MCF 10A (cell line): ENCODE results near the gene SLC38A6. TPM values are rescaled to one million over a fixed set of nuclear protein-coding genes. Genes with fewer than 3 reads are reported as not detected.

Experiments used
- BruUV-seq: library from RNA; stranded (reverse); fragments of 400-500 nt; replicated peaks from 2 replicates; lab custom pipeline; 2021; lab: Mats Ljungman, UMichigan
- CTCF ChIA-PET: fragments of 300-600 bp; sonication (Branson Sonifier 250); formaldehyde crosslinking; extraction: SDS; loops from one replicate; lab custom pipeline; 2021; ENCODE audit warnings: antibody characterized with exemption, inconsistent platforms; lab: Yijun Ruan, JAX
- POLR2A ChIA-PET: fragments of 300-600, 350-650 bp; sonication (Branson Sonifier 250); formaldehyde crosslinking; extraction: SDS; loops from one replicate; lab custom pipeline; 2020; ENCODE audit warnings: antibody characterized with exemption, inconsistent platforms; lab: Yijun Ruan, JAX
- DNase-seq: peaks from one replicate; pipeline ENCODE4 v3.0.0-alpha.2; 2018; ENCODE audit not compliant: unreplicated experiment
- H3K27ac Mint-ChIP-seq: one replicate; pipeline ENCODE4 v1.8.0; 2022; ENCODE audit warnings: mild to moderate bottlenecking, low read depth, mixed read lengths; ENCODE audit not compliant: unreplicated experiment
- H3K27me3 Mint-ChIP-seq: one replicate; pipeline ENCODE4 v1.8.0; 2022; ENCODE audit warnings: mixed read lengths; ENCODE audit not compliant: insufficient read depth, unreplicated experiment
- H3K36me3 Mint-ChIP-seq: one replicate; pipeline ENCODE4 v1.8.0; 2022; ENCODE audit warnings: mild to moderate bottlenecking, moderate library complexity, mixed read lengths; ENCODE audit not compliant: insufficient read depth, unreplicated experiment
- H3K4me1 Mint-ChIP-seq: one replicate; pipeline ENCODE4 v1.8.0; 2022; ENCODE audit warnings: mixed read lengths; ENCODE audit not compliant: insufficient read depth, unreplicated experiment
- H3K4me3 Mint-ChIP-seq: one replicate; pipeline ENCODE4 v1.8.0; 2022; ENCODE audit warnings: mild to moderate bottlenecking, moderate library complexity, mixed read lengths; ENCODE audit not compliant: unreplicated experiment
- H3K9me3 Mint-ChIP-seq: one replicate; pipeline ENCODE4 v1.8.0; 2022; ENCODE audit warnings: mixed read lengths; ENCODE audit not compliant: unreplicated experiment
- intact Hi-C: fragments of 100-400 bp; cut with micrococcal nuclease; formaldehyde crosslinking; loops from 2 replicates; pipeline ENCODE4 v1.14.1; 2022
- total RNA-seq: library from RNA; stranded (reverse); gene quantifications from 2 replicates; pipeline ENCODE4 v1.2.3, GENCODE V29; 2022
- TF ChIP-seq, protein P1 (sequence below): fragments of 200-600 bp; IDR thresholded peaks from one replicate; pipeline ENCODE4 v1.8.0; 2022; ENCODE audit warnings: antibody characterized with exemption, mild to moderate bottlenecking; ENCODE audit not compliant: unreplicated experiment

Gene SLC38A6
- total RNA-seq, 1 experiment from 2014 or later: 7.9 TPM

- H3K9me3 Mint-ChIP-seq: peaks cover 12% of the 10 kb centered on the region
- TF ChIP-seq, protein P1, sequence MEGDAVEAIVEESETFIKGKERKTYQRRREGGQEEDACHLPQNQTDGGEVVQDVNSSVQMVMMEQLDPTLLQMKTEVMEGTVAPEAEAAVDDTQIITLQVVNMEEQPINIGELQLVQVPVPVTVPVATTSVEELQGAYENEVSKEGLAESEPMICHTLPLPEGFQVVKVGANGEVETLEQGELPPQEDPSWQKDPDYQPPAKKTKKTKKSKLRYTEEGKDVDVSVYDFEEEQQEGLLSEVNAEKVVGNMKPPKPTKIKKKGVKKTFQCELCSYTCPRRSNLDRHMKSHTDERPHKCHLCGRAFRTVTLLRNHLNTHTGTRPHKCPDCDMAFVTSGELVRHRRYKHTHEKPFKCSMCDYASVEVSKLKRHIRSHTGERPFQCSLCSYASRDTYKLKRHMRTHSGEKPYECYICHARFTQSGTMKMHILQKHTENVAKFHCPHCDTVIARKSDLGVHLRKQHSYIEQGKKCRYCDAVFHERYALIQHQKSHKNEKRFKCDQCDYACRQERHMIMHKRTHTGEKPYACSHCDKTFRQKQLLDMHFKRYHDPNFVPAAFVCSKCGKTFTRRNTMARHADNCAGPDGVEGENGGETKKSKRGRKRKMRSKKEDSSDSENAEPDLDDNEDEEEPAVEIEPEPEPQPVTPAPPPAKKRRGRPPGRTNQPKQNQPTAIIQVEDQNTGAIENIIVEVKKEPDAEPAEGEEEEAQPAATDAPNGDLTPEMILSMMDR: no peak
- no peak overlapping the region for H3K27ac Mint-ChIP-seq
- no peak overlapping the region for H3K4me3 Mint-ChIP-seq
- intact Hi-C loops: no loop called here
- CTCF ChIA-PET: no interaction called here
- H3K4me1 Mint-ChIP-seq: no peaks in the 10 kb centered on the region
- DNase-seq: no peak
- peaks cover 6% of the 10 kb centered on the region for H3K36me3 Mint-ChIP-seq
- H3K27me3 Mint-ChIP-seq: no peaks in the 10 kb centered on the region
- no TSS peak for BruUV-seq
- POLR2A ChIA-PET: no interaction called here
Observed at GRCh38 chr14:60963761-60964160, 17.3 kb upstream of the SLC38A6 start.

DNA sequence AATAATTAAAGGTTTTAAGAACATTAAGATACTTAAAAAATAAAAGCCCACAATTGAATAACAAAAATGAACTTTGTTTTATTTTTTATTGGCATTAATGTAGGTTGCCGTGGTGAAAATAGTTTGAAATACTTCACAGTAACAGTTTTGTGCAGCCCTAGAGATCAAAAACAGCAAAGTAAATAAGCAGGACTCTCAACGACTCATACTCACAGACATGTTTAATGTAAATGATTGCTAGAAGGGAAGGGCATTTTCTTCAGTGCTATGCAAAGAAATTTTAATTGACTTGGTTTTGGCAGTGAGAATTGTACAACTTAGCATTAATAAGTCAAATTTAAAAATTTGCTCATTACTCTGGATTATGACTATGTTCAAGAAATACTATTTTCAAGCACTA, 16.1 kb upstream of the SLC38A6 start:
- no peak for DNase-seq
- Mint-ChIP-seq H3K36me3 (no peaks in the 10 kb centered on the region), H3K9me3 (peaks cover 5% of the 10 kb centered on the region), H3K27me3 (no peaks in the 10 kb centered on the region), H3K27ac (no peak overlapping the region), H3K4me1 (no peaks in the 10 kb centered on the region), H3K4me3 (no peak overlapping the region)
- TF ChIP-seq, protein P1: no peak
- BruUV-seq: no TSS peak
- ChIA-PET POLR2A (no interaction called here), CTCF (no interaction called here)
- intact Hi-C loops: no loop called here

DNA sequence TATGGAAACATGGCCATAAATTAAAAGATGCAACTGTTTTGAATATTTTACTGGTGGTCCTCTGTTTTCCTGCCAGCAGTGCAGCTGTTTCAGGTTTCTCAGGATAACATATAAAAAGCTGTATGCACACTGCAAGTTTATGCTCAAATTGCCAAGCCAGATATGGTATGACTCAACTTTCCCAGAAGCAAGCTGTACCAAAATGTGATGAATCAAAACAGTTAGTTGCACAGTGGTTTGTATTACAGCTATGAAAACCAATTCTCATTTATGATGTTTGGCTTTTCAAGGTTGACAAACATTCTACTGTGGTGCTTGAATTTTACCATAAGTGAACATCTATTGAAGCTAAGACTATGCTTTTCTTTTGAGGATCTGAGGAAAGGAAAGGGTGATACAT, 15.6 kb upstream of the SLC38A6 start:
- DNase-seq: peak; percentile 27
- ChIA-PET CTCF (interaction anchor here (0.5 kb wide), 1 partner anchor 221 kb away, joined by 3 read pairs; no protein-coding TSS in a partner anchor), POLR2A (no interaction called here)
- Mint-ChIP-seq H3K27me3 (no peaks in the 10 kb centered on the region), H3K27ac (no peak overlapping the region), H3K36me3 (no peaks in the 10 kb centered on the region), H3K4me1 (no peaks in the 10 kb centered on the region), H3K9me3 (peaks cover under 1% of the 10 kb centered on the region), H3K4me3 (no peak overlapping the region)
- TF ChIP-seq, protein P1: no peak
- intact Hi-C loops: no loop called here
- BruUV-seq: no TSS peak

DNA sequence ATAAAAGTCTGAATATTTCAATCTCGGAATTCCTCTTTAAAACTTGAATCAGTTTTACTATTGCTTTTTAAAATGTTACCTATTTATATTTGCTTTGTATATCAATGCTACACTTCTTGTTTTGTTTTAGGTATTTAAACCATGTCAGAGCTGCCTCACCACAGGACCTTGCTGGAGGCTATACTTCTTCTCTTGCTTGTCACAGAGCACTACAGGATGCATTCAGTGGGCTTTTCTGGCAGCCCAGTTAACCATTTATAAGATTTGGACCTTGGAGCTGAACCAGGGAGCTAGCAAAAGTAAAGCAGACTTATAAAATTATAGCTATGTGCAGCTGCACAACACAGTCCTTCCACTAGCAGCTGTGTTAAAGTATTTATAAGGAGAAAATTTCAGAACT, 12.9 kb upstream of the SLC38A6 start:
- DNase-seq: no peak
- intact Hi-C loops: no loop called here
- H3K4me3 Mint-ChIP-seq: no peak overlapping the region
- ChIA-PET CTCF (interaction anchor here (0.7 kb wide), 1 partner anchor 12 kb away, joined by 3 read pairs; no protein-coding TSS in a partner anchor), POLR2A (interaction anchor here (0.8 to 2.3 kb wide), 3 partner anchors 9 to 21 kb away, joined by 3 to 19 read pairs (median 3); partner anchors contain the start of genes SLC38A6 and TRMT5)
- H3K27ac Mint-ChIP-seq: no peak overlapping the region
- TF ChIP-seq, protein P1: no peak
- no peaks in the 10 kb centered on the region for H3K4me1 Mint-ChIP-seq
- no TSS peak for BruUV-seq
- no peaks in the 10 kb centered on the region for H3K27me3 Mint-ChIP-seq
- H3K36me3 Mint-ChIP-seq: peaks cover 13% of the 10 kb centered on the region
- H3K9me3 Mint-ChIP-seq: no peaks in the 10 kb centered on the region
